MM.1S (cell line): ENCODE data around the gene SFRP2.

ENCODE experiments used
- EZH2 ChIP-seq: fragments of 300-600 bp; sonication (generic); optimal IDR thresholded peaks from 2 replicates; pipeline ENCODE3; 2017; ENCODE audit warnings: low read depth, mild to moderate bottlenecking, antibody characterized with exemption, low read length, mixed read lengths
- EZH2phosphoT487 ChIP-seq: fragments of 300-600 bp; sonication (generic); IDR thresholded peaks from 2 replicates; pipeline ENCODE4 v1.6.1; 2018; ENCODE audit warnings: antibody characterized with exemption, low read length
- TF ChIP-seq, protein P1 (sequence below): fragments of 300-600 bp; sonication (generic); IDR thresholded peaks from 2 replicates; pipeline ENCODE4 v1.5.1; 2016; ENCODE audit warnings: antibody characterized with exemption, low read length, mixed read lengths

DNA sequence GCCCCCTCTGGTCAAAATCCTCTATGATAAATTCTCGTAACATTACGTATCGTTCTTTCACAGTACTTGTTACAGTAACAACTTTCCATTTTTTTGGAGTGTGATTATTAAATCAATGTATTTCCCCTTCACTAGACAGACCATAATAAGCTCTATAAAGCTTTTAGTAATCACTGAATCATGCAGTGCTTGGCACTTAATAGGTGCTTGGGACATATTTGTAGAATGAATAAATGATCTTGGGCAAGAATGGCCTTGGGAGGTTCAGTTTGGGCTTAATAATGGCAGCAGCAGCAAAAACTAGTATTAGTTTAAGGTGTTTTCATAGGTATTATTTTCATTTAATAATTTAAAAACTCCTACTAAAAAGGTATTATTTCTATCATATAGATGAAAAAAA lies 33.4 kb upstream of the SFRP2 start:
- TF ChIP-seq EZH2 (no peak), EZH2phosphoT487 (no peak)
- TF ChIP-seq, protein P1, sequence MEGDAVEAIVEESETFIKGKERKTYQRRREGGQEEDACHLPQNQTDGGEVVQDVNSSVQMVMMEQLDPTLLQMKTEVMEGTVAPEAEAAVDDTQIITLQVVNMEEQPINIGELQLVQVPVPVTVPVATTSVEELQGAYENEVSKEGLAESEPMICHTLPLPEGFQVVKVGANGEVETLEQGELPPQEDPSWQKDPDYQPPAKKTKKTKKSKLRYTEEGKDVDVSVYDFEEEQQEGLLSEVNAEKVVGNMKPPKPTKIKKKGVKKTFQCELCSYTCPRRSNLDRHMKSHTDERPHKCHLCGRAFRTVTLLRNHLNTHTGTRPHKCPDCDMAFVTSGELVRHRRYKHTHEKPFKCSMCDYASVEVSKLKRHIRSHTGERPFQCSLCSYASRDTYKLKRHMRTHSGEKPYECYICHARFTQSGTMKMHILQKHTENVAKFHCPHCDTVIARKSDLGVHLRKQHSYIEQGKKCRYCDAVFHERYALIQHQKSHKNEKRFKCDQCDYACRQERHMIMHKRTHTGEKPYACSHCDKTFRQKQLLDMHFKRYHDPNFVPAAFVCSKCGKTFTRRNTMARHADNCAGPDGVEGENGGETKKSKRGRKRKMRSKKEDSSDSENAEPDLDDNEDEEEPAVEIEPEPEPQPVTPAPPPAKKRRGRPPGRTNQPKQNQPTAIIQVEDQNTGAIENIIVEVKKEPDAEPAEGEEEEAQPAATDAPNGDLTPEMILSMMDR, result no peak
